H9 (cell line): Measurements from ENCODE around the gene MRPS30. TPM values are rescaled to one million over a fixed set of nuclear protein-coding genes. Genes with fewer than 3 reads are reported as not detected.

Experiments
- DNase-seq: peaks from one replicate; pipeline ENCODE4 v3.0.0-alpha.2; 2017
- H2AFZ ChIP-seq: one replicate; pipeline ENCODE4 v1.6.1; 2013; ENCODE audit warnings: mild to moderate bottlenecking, low read length, control low read depth, moderate library complexity
- H2AK5ac ChIP-seq: 2 replicates; pipeline ENCODE4 v1.6.1; 2013; ENCODE audit warnings: low read length, control low read depth, mixed read lengths; ENCODE audit not compliant: insufficient read length
- H2BK120ac ChIP-seq: one replicate; pipeline ENCODE4 v1.6.1; 2013; ENCODE audit warnings: low read depth, mild to moderate bottlenecking, low read length, control low read depth, inconsistent platforms; ENCODE audit not compliant: poor library complexity, severe bottlenecking
- H2BK12ac ChIP-seq: 2 replicates; pipeline ENCODE4 v1.6.1; 2013; ENCODE audit warnings: low read length, control low read depth, mixed read lengths, low read depth; ENCODE audit not compliant: insufficient read length
- H2BK15ac ChIP-seq: 2 replicates; pipeline ENCODE4 v1.6.1; 2013; ENCODE audit warnings: low read depth, low read length, control low read depth
- H2BK20ac ChIP-seq: one replicate; pipeline ENCODE4 v1.6.1; 2013; ENCODE audit warnings: low read depth, mild to moderate bottlenecking, low read length, control low read depth, inconsistent platforms; ENCODE audit not compliant: poor library complexity, severe bottlenecking
- H2BK5ac ChIP-seq: 2 replicates; pipeline ENCODE4 v1.6.1; 2013; ENCODE audit warnings: low read length, control low read depth, mixed read lengths; ENCODE audit not compliant: insufficient read length
- H3K14ac ChIP-seq: 2 replicates; pipeline ENCODE4 v1.6.1; 2013; ENCODE audit warnings: low read length, control low read depth; ENCODE audit not compliant: insufficient read depth
- H3K18ac ChIP-seq: 2 replicates; pipeline ENCODE4 v1.6.1; 2013; ENCODE audit warnings: low read depth, mild to moderate bottlenecking, mixed read lengths, low read length, control low read depth; ENCODE audit not compliant: insufficient read length
- H3K23ac ChIP-seq: 2 replicates; pipeline ENCODE4 v1.6.1; 2013; ENCODE audit warnings: low read length, control low read depth, mixed read lengths, low read depth; ENCODE audit not compliant: insufficient read length
- H3K23me2 ChIP-seq: 2 replicates; pipeline ENCODE4 v1.6.1; 2013; ENCODE audit warnings: low read depth, mild to moderate bottlenecking, mixed read lengths, low read length, control low read depth; ENCODE audit not compliant: insufficient read length, poor library complexity, severe bottlenecking
- H3K27ac ChIP-seq: 2 replicates; pipeline ENCODE4 v1.5.1; 2013; ENCODE audit warnings: low read length, control low read depth, mixed read lengths, low read depth; ENCODE audit not compliant: insufficient read length
- H3K27me3 ChIP-seq: 2 replicates; pipeline ENCODE4 v1.6.1; 2013; ENCODE audit warnings: low read length, control low read depth, inconsistent platforms; ENCODE audit not compliant: insufficient read depth
- H3K4ac ChIP-seq: 2 replicates; pipeline ENCODE4 v1.6.1; 2013; ENCODE audit warnings: low read depth, mild to moderate bottlenecking, control low read depth, inconsistent platforms, low read length, moderate library complexity
- H3K4me1 ChIP-seq: 2 replicates; pipeline ENCODE4 v1.6.1; 2013; ENCODE audit warnings: low read length, control low read depth, inconsistent platforms; ENCODE audit not compliant: insufficient read depth
- H3K4me2 ChIP-seq: 2 replicates; pipeline ENCODE4 v1.6.1; 2013; ENCODE audit warnings: low read length, control low read depth, mixed read lengths; ENCODE audit not compliant: insufficient read length, insufficient read depth
- H3K56ac ChIP-seq: 2 replicates; pipeline ENCODE4 v1.6.1; 2013; ENCODE audit warnings: low read depth, mild to moderate bottlenecking, mixed read lengths, low read length, control low read depth; ENCODE audit not compliant: insufficient read length
- H3K79me1 ChIP-seq: 2 replicates; pipeline ENCODE4 v1.6.1; 2013; ENCODE audit warnings: low read depth, mild to moderate bottlenecking, moderate library complexity, low read length, control low read depth, inconsistent platforms; ENCODE audit not compliant: insufficient read depth, poor library complexity, severe bottlenecking
- H3K79me2 ChIP-seq: 2 replicates; pipeline ENCODE4 v1.6.1; 2013; ENCODE audit warnings: low read length, control low read depth, inconsistent platforms; ENCODE audit not compliant: insufficient read depth
- H3K9ac ChIP-seq: 2 replicates; pipeline ENCODE4 v1.6.1; 2013; ENCODE audit warnings: low read length, control low read depth, mixed read lengths; ENCODE audit not compliant: insufficient read length; ENCODE audit errors: extremely low read depth
- H3K9me3 ChIP-seq: one replicate; pipeline ENCODE4 v1.6.1; 2013; ENCODE audit warnings: low read depth, low read length, inconsistent platforms; ENCODE audit not compliant: control insufficient read depth
- H3T11ph ChIP-seq: one replicate; pipeline ENCODE4 v1.6.1; 2013; ENCODE audit warnings: mild to moderate bottlenecking, low read length, control low read depth, inconsistent platforms
- H4K20me1 ChIP-seq: one replicate; pipeline ENCODE4 v1.6.1; 2013; ENCODE audit not compliant: control insufficient read depth, insufficient read length, insufficient read depth
- H4K5ac ChIP-seq: 2 replicates; pipeline ENCODE4 v1.6.1; 2013; ENCODE audit warnings: low read depth, mild to moderate bottlenecking, mixed read lengths, low read length, control low read depth; ENCODE audit not compliant: insufficient read length
- H4K8ac ChIP-seq: replicated peaks from 2 replicates; pipeline ENCODE4 v1.6.1; 2013; ENCODE audit warnings: low read length, control low read depth, mixed read lengths, low read depth; ENCODE audit not compliant: insufficient read length
- H4K91ac ChIP-seq: 2 replicates; pipeline ENCODE4 v1.6.1; 2013; ENCODE audit warnings: low read depth, mild to moderate bottlenecking, moderate library complexity, mixed read lengths, low read length, control low read depth; ENCODE audit not compliant: insufficient read length
- H3K27ac Mint-ChIP-seq, 3 experiments: 2 replicates in 2 of 3; 3 replicates in 1 of 3; pipeline ENCODE4 v1.8.0; 2020 to 2021; ENCODE audit warnings: mixed read lengths in 3 of 3, mild to moderate bottlenecking in 1 of 3, moderate library complexity in 1 of 3
- H3K27me3 Mint-ChIP-seq: 2 replicates; pipeline ENCODE4 v1.8.0; 2021; ENCODE audit warnings: low read depth, mild to moderate bottlenecking, moderate library complexity, mixed read lengths
- H3K36me3 Mint-ChIP-seq, 3 experiments: 2 replicates in 2 of 3; 3 replicates in 1 of 3; pipeline ENCODE4 v1.8.0; 2020 to 2021; ENCODE audit warnings: low read depth in 3 of 3, mixed read lengths in 3 of 3; ENCODE audit not compliant: insufficient read depth in 1 of 3
- H3K4me1 Mint-ChIP-seq, 2 experiments: 2 replicates each; pipeline ENCODE4 v1.8.0; 2020; ENCODE audit warnings: mixed read lengths in 2 of 2
- H3K4me3 Mint-ChIP-seq, 2 experiments: 2 replicates in 1 of 2; 3 replicates in 1 of 2; pipeline ENCODE4 v1.8.0; 2020 to 2021; ENCODE audit warnings: mild to moderate bottlenecking in 2 of 2, mixed read lengths in 2 of 2, moderate library complexity in 1 of 2
- H3K9me3 Mint-ChIP-seq, 2 experiments: 2 replicates in 1 of 2; 3 replicates in 1 of 2; pipeline ENCODE4 v1.8.0; 2020; ENCODE audit warnings: mild to moderate bottlenecking in 2 of 2, mixed read lengths in 2 of 2, moderate library complexity in 1 of 2
- CTCF ChIP-seq: fragments of 200-600 bp; sonication (generic); conservative IDR thresholded peaks from 3 replicates; pipeline ENCODE4 v1.8.0; 2021; ENCODE audit warnings: antibody characterized with exemption, mild to moderate bottlenecking
- WGBS: extraction: QIAGEN DNeasy Blood & Tissue Kit; methylation state at CpG from one replicate; pipeline ENCODE4 v1.1.7; 2013; ENCODE audit warnings: missing lambda C conversion rate, low lambda C conversion rate, mixed read lengths; ENCODE audit not compliant: insufficient read length; ENCODE audit errors: extremely low coverage; 5-methylcytosine and 5-hydroxymethylcytosine counted together
- total RNA-seq: library from RNA; stranded (reverse); gene quantifications from 2 replicates; pipeline ENCODE4 v1.2.1, GENCODE V29; 2021

The MRPS30 gene
- total RNA-seq, 1 experiment from 2014 or later: 76.3 TPM

- Mint-ChIP-seq H3K4me3 (no peak overlapping the region), H3K27me3 (no peaks in the 10 kb centered on the region), H3K27ac (no peak overlapping the region), H3K9me3 (peaks cover 64 to 73% of the 10 kb centered on the region in 2 experiments), H3K4me1 (peaks cover 2% of the 10 kb centered on the region in 2 experiments; a peak in 1 of 4 replicates), H3K36me3 (peaks cover 37 to 71% (median 54%) of the 10 kb centered on the region in 3 experiments)
- no peaks in the 10 kb centered on the region for H3K79me2 ChIP-seq
- H4K8ac ChIP-seq: no peak overlapping the region
- H3K4me1 ChIP-seq: no peaks in the 10 kb centered on the region
- no peak overlapping the region for H3K23ac ChIP-seq
- no peak overlapping the region for H2BK12ac ChIP-seq
- no peak overlapping the region for H4K5ac ChIP-seq
- H4K20me1 ChIP-seq: no peaks in the 10 kb centered on the region
- TF ChIP-seq CTCF: no peak
- H3K9me3 ChIP-seq: peaks cover 19% of the 10 kb centered on the region
- no peaks in the 10 kb centered on the region for H3K27me3 ChIP-seq
- no peak overlapping the region for H2AFZ ChIP-seq
- H3K79me1 ChIP-seq: no peaks in the 10 kb centered on the region
- H2BK15ac ChIP-seq: no peak overlapping the region
- H2BK120ac ChIP-seq: no peak overlapping the region
- H3K18ac ChIP-seq: no peak overlapping the region
- no peak overlapping the region for H2BK5ac ChIP-seq
- WGBS: no CpG with 5 or more reads among the region's 4 CpGs
- H3K23me2 ChIP-seq: no peaks in the 10 kb centered on the region
- H4K91ac ChIP-seq: no peak overlapping the region
- H3T11ph ChIP-seq: no peak overlapping the region
- no peak overlapping the region for H2BK20ac ChIP-seq
- H3K14ac ChIP-seq: no peak overlapping the region
- no peak overlapping the region for H3K9ac ChIP-seq
- H2AK5ac ChIP-seq: no peak overlapping the region
- no peak overlapping the region for H3K27ac ChIP-seq
- no peak overlapping the region for H3K4me2 ChIP-seq
- peak; percentile 24 for DNase-seq
- H3K56ac ChIP-seq: no peak overlapping the region
- no peak overlapping the region for H3K4ac ChIP-seq
Observed at GRCh38 chr5:44795496-44795895, 13.3 kb upstream of the MRPS30 start.
